Fibroblast of lung (primary cell): ENCODE measurements around the gene NF1.

Experiments used
- CTCF ChIP-seq, 2 donors: IDR thresholded peaks in 1 of 2; conservative IDR thresholded peaks in 1 of 2; 1 replicate in 1 of 2; 2 replicates in 1 of 2; pipeline ENCODE4 v1.5.1; 2011 to 2012; ENCODE audit warnings: low read length in 2 of 2, control low read depth in 1 of 2, inconsistent platforms in 1 of 2, low read depth in 1 of 2, mild to moderate bottlenecking in 1 of 2
- EZH2 ChIP-seq: IDR thresholded peaks from 2 replicates; pipeline ENCODE4 v1.5.1; 2012; ENCODE audit warnings: low read length, control low read depth, mild to moderate bottlenecking; ENCODE audit errors: missing control alignments

- no peak for TF ChIP-seq CTCF (conservative IDR thresholded peaks at IDR 0.05 in 1 of 2, IDR thresholded peaks at IDR 0.05 in 1 of 2; ENCODE audit: low read depth in 1 of 2, low read length in 2 of 2)
- TF ChIP-seq EZH2: no peak
These were observed 228.8 kb downstream of the NF1 start for GRCh38 chr17:31323551-31323950.
